Measurements from ENCODE around the gene INPP5B. TPM values are rescaled to one million over a fixed set of nuclear protein-coding genes. Genes with fewer than 3 reads are reported as not detected.

The INPP5B gene
- total RNA-seq, 2 donors from 2014 or later, result 14.3 to 24.6 TPM

- Histone ChIP-seq H3K9ac (ENCODE audit: low read depth in 2 of 2, low read length in 2 of 2) (no peak overlapping the region), H3K4me1 (no peaks in the 10 kb centered on the region), H3K27me3 (no peaks in the 10 kb centered on the region), H3K36me3 (peaks cover 4% of the 10 kb centered on the region), H3K27ac (no peak overlapping the region), H3K9me3 (no peaks in the 10 kb centered on the region), H3K4me3 (no peak overlapping the region)
- DNase-seq, result no peak
- intact Hi-C loops (cut with DNase I), result loop anchor here (10.0 kb wide), 1 partner anchor 263 kb away; no protein-coding TSS in a partner anchor
- no peak for TF ChIP-seq CTCF (IDR thresholded peaks at IDR 0.05)
Observed at GRCh38 chr1:37867784-37868183, 79.1 kb downstream of the INPP5B start.

DNA sequence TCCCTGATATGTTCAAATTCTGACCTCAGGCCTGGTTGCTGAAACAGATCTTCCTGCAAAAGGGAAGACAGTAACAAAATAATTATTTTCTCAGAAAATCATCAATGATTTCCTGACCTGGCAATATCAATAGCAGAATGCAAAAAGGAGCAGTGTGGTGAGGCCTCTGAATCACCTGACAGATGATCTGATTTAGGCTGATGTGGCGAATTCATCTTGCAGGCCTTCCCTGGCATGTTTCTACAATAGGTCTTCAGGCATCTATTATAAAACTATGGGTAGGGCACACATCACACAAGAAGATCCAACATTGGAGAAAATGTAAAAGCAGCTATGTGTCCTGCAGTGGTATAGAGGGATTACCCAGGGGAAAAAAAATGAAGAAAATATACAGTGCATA, 80.4 kb downstream of the INPP5B start:
- Histone ChIP-seq H3K4me3 (no peak overlapping the region), H3K9me3 (no peaks in the 10 kb centered on the region), H3K27ac (no peak overlapping the region), H3K4me1 (no peaks in the 10 kb centered on the region), H3K36me3 (peaks cover 4% of the 10 kb centered on the region), H3K9ac (ENCODE audit: low read depth in 2 of 2, low read length in 2 of 2) (no peak overlapping the region), H3K27me3 (no peaks in the 10 kb centered on the region)
- intact Hi-C loops (cut with DNase I), result loop anchor here (10.0 kb wide), 1 partner anchor 262 kb away; no protein-coding TSS in a partner anchor
- no peak for DNase-seq
- no peak for TF ChIP-seq CTCF (IDR thresholded peaks at IDR 0.05)

DNA sequence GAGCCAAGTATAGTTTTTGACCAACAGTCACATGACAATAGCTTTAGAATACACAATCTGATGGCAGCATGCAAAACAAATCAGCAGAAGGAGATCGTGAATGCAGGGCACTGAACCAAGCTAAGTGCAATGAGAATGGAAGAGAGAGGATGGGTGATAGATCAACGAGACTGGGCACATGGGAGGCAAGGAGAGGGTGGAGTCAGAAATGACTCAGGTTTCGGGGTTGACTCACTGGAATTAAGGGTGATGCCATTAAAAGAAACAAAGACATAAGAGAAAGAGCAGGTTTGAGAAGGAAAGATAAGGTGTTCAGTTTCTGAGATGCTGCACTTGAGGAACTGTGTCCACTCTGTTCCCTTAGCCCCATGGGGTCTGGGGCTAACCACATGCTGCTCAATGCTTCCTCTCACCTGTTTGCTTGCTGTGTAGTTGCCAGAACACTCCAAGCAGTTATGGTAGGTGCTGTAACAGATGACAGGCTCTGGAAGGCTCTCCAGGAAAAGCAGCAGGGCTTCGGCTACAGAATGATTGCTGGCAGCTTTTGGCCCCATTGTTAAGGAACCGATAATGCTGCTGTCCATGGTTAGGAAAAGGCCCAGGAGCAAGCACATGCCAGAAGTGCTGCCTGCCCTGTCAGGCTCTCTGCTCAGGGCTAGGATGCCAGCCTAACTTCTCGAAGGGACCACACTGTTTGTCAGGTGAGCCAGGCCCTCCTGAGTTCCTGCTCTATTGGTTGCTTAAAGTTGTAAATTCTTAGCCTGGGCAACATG, 81.3 kb downstream of the INPP5B start:
- no peak overlapping the region for H3K9ac ChIP-seq (ENCODE audit: low read depth in 2 of 2, low read length in 2 of 2)

DNA sequence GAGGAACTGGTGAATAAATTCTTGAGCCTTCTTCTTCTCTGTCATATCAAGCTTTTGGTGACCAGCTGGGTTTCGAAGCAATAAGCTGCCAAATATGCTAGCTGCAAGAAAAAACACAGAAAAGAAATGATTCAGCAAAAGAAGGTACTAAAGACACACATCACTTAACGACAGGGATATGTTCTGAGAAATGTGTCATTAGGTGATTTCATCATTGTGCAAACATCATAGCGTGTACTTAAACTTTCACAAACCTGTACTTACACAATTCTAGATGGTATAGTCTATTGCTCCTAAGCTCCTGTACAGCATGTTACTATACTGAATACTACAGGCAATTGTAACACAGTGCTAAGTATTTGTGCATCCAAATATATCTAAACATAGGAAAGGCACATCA, 84.5 kb downstream of the INPP5B start:
- no peak overlapping the region for H3K27ac ChIP-seq
- no peak overlapping the region for H3K4me3 ChIP-seq
- intact Hi-C loops (cut with DNase I), result loop anchor here (5.0 to 10.0 kb wide), 2 partner anchors 170 to 258 kb away; partner anchors contain the start of gene CDCA8
- no peaks in the 10 kb centered on the region for H3K4me1 ChIP-seq
- H3K27me3 ChIP-seq, result no peaks in the 10 kb centered on the region
- TF ChIP-seq CTCF (IDR thresholded peaks at IDR 0.05), result no peak
- H3K9me3 ChIP-seq, result no peaks in the 10 kb centered on the region
- DNase-seq, result no peak
- no peak overlapping the region for H3K9ac ChIP-seq (ENCODE audit: low read depth in 2 of 2, low read length in 2 of 2)
- H3K36me3 ChIP-seq, result peaks cover 4% of the 10 kb centered on the region

More for the DNA sequence above, 81.3 kb downstream of the INPP5B start:
- no peak for TF ChIP-seq CTCF (IDR thresholded peaks at IDR 0.05)
- no peaks in the 10 kb centered on the region for H3K9me3 ChIP-seq
- no peak for DNase-seq
- no peak overlapping the region for H3K27ac ChIP-seq
- no peak overlapping the region for H3K4me3 ChIP-seq
- H3K27me3 ChIP-seq, result no peaks in the 10 kb centered on the region
- intact Hi-C loops (cut with DNase I), result loop anchor here (10.0 kb wide), 1 partner anchor 261 kb away; no protein-coding TSS in a partner anchor
- peaks cover 4% of the 10 kb centered on the region for H3K36me3 ChIP-seq
- H3K4me1 ChIP-seq, result no peaks in the 10 kb centered on the region

DNA sequence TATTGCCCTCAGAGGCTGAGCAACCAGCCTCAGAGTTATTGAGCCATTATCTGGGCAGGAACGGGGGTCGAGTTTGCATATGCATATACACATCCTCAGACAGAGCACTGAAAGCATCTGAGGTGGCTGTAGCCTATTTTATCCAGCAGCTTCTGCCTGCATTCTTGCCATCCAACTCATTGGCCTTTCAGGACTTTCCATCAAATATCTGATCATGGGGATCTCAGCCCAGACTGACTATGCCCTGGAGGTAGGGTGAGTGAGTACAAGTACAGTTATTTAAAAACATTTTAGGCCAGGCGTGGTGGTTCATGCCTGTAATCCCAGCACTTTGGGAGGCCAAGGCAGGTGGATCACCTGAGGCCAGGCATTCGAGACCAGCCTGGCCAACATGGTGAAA, 85.7 kb downstream of the INPP5B start:
- no peak for DNase-seq
- Histone ChIP-seq H3K36me3 (peaks cover 4% of the 10 kb centered on the region), H3K4me3 (no peak overlapping the region), H3K9me3 (no peaks in the 10 kb centered on the region), H3K9ac (ENCODE audit: low read depth in 2 of 2, low read length in 2 of 2) (no peak overlapping the region), H3K27me3 (no peaks in the 10 kb centered on the region), H3K4me1 (no peaks in the 10 kb centered on the region), H3K27ac (no peak overlapping the region)
- TF ChIP-seq CTCF (IDR thresholded peaks at IDR 0.05), result no peak
- intact Hi-C loops (cut with DNase I), result loop anchor here (5.0 to 10.0 kb wide), 2 partner anchors 169 to 256 kb away; partner anchors contain the start of gene CDCA8
